Neural cell (in vitro differentiated cells): ENCODE data around the gene P2RX4. TPM values are rescaled to one million over a fixed set of nuclear protein-coding genes. Genes with fewer than 3 reads are reported as not detected.

Experiments used
- H2AFZ ChIP-seq: fragments of 200-600, 300-800 bp; sonication (generic), shearing (Covaris generic); 2 replicates; pipeline ENCODE4 v1.6.0; 2014; ENCODE audit warnings: low read depth, mild to moderate bottlenecking, antibody characterized with exemption, low read length, moderate library complexity
- H3F3A ChIP-seq: fragments of 200-600 bp; shearing (Covaris generic); 2 replicates; pipeline ENCODE4 v1.6.1; 2016; ENCODE audit warnings: mild to moderate bottlenecking, moderate library complexity, mixed read lengths, antibody characterized with exemption, low read length; ENCODE audit not compliant: insufficient read depth, poor library complexity, severe bottlenecking
- H3K27ac ChIP-seq: fragments of 200-600, 300-800 bp; sonication (generic), shearing (Covaris generic); 2 replicates; pipeline ENCODE4 v1.5.1; 2014; ENCODE audit warnings: mild to moderate bottlenecking, low read length, moderate library complexity
- H3K27me3 ChIP-seq: fragments of 300-800, 200-600 bp; sonication (generic), shearing (Covaris generic); 2 replicates; pipeline ENCODE4 v1.6.0; 2014; ENCODE audit warnings: mild to moderate bottlenecking, low read depth, low read length, moderate library complexity; ENCODE audit not compliant: insufficient read depth
- H3K36me3 ChIP-seq: fragments of 300-800, 200-600 bp; sonication (generic), shearing (Covaris generic); 2 replicates; pipeline ENCODE4 v1.5.1; 2014; ENCODE audit warnings: mild to moderate bottlenecking, antibody characterized with exemption, low read length, moderate library complexity; ENCODE audit not compliant: insufficient read depth
- H3K4me2 ChIP-seq: fragments of 300-800, 200-600 bp; sonication (generic), shearing (Covaris generic); 2 replicates; pipeline ENCODE4 v1.6.0; 2014; ENCODE audit warnings: mild to moderate bottlenecking, low read length
- H3K4me3 ChIP-seq: fragments of 300-800, 200-600 bp; sonication (generic), shearing (Covaris generic); 2 replicates; pipeline ENCODE4 v1.5.1; 2014; ENCODE audit warnings: mild to moderate bottlenecking, low read length, moderate library complexity
- H3K79me2 ChIP-seq: fragments of 200-600 bp; shearing (Covaris generic); replicated peaks from 2 replicates; pipeline ENCODE4 v1.6.0; 2014; ENCODE audit warnings: mild to moderate bottlenecking, low read length, moderate library complexity; ENCODE audit not compliant: insufficient read depth
- H3K9ac ChIP-seq: fragments of 300-800, 200-600 bp; sonication (generic), shearing (Covaris generic); 2 replicates; pipeline ENCODE4 v1.6.1; 2016; ENCODE audit warnings: mild to moderate bottlenecking, low read length, mixed read lengths
- H3K9me2 ChIP-seq: fragments of 200-600 bp; shearing (Covaris generic); 2 replicates; pipeline ENCODE4 v1.6.1; 2016; ENCODE audit warnings: mild to moderate bottlenecking, low read length, mixed read lengths; ENCODE audit not compliant: insufficient read depth
- H3K9me3 ChIP-seq: fragments of 200-600, 300-800 bp; sonication (generic), shearing (Covaris generic); 2 replicates; pipeline ENCODE4 v1.6.1; 2016; ENCODE audit warnings: mild to moderate bottlenecking, mixed run types, low read length, moderate library complexity, mixed read lengths
- H4K20me1 ChIP-seq: fragments of 200-600 bp; shearing (Covaris generic); 2 replicates; pipeline ENCODE4 v1.6.1; 2016; ENCODE audit warnings: mild to moderate bottlenecking, mixed run types; ENCODE audit not compliant: insufficient read depth
- EP300 ChIP-seq: fragments of 450-650 bp; conservative IDR thresholded peaks from 2 replicates; pipeline ENCODE4 v1.6.1; 2014; ENCODE audit warnings: antibody characterized with exemption, mild to moderate bottlenecking, moderate library complexity; ENCODE audit not compliant: poor library complexity, severe bottlenecking
- EZH2 ChIP-seq: fragments of 200-600, 300-800 bp; shearing (Covaris generic), sonication (generic); IDR thresholded peaks from 2 replicates; pipeline ENCODE4 v1.6.1; 2014; ENCODE audit warnings: antibody characterized with exemption, low read length, borderline replicate concordance, mild to moderate bottlenecking; ENCODE audit not compliant: insufficient read depth, poor library complexity, severe bottlenecking
- MXI1 ChIP-seq: fragments of 450-650 bp; conservative IDR thresholded peaks from 2 replicates; pipeline ENCODE4 v1.6.1; 2014; ENCODE audit warnings: antibody characterized with exemption, mild to moderate bottlenecking; ENCODE audit not compliant: poor library complexity, severe bottlenecking
- POLR2AphosphoS5 ChIP-seq: IDR thresholded peaks from 2 replicates; pipeline ENCODE4 v1.6.1; 2012
- RAD21 ChIP-seq: fragments of 450-650 bp; conservative IDR thresholded peaks from 2 replicates; pipeline ENCODE4 v1.6.1; 2014; ENCODE audit warnings: antibody characterized with exemption, mild to moderate bottlenecking, moderate library complexity
- SMC3 ChIP-seq: fragments of 450-650 bp; conservative IDR thresholded peaks from 2 replicates; pipeline ENCODE4 v1.6.1; 2014; ENCODE audit warnings: antibody characterized with exemption, mild to moderate bottlenecking, moderate library complexity; ENCODE audit not compliant: poor library complexity
- TAF1 ChIP-seq: IDR thresholded peaks from 2 replicates; pipeline ENCODE4 v1.6.1; 2012; ENCODE audit warnings: low read depth
- polyA plus RNA-seq: library from polyadenylated mRNA; depleted of rRNA; stranded (reverse); fragments of >200 nt; gene quantifications from 2 replicates; pipeline ENCODE4 v1.2.3, GENCODE V29; 2014
- TF ChIP-seq, protein P1 (sequence below): IDR thresholded peaks from 2 replicates; pipeline ENCODE4 v1.6.1; 2012; ENCODE audit warnings: borderline replicate concordance
- TF ChIP-seq, protein P2 (sequence below): fragments of 450-650 bp; IDR thresholded peaks from 2 replicates; pipeline ENCODE4 v1.5.1; 2014; ENCODE audit warnings: antibody characterized with exemption, mild to moderate bottlenecking, moderate library complexity; ENCODE audit not compliant: poor library complexity, severe bottlenecking

The P2RX4 gene
- polyA plus RNA-seq, 1 donor from 2014 or later: 5.8 TPM

DNA sequence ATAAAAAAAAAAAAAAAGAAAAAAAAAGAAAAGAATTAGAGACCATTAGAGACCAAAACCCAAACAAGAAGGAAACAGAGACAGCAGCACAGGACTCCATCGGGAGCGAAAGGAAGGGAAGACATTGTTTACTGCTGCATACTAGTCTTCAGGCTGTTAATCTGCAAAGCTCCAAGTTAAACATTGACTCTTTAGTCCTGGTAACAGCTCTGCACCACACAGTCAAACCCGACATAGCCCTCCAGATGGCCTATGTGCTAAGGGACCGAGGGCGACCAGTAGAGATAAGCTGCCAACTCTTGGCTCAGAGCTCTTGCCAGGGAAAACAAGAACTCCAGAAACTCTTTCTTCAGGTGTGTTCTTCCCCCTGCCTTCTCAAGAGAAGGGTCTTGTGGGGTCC lies 7.8 kb downstream of the P2RX4 start:
- Histone ChIP-seq H3K4me2 (no peak overlapping the region), H3K9me3 (no peaks in the 10 kb centered on the region), H2AFZ (no peak overlapping the region), H3F3A (no peaks in the 10 kb centered on the region), H3K4me3 (no peak overlapping the region), H3K27me3 (no peaks in the 10 kb centered on the region), H3K36me3 (no peaks in the 10 kb centered on the region), H4K20me1 (no peaks in the 10 kb centered on the region), H3K9me2 (no peaks in the 10 kb centered on the region), H3K79me2 (no peaks in the 10 kb centered on the region), H3K9ac (no peak overlapping the region), H3K27ac (no peak overlapping the region)
- no peak for TF ChIP-seq EP300
- TF ChIP-seq EZH2: no peak
- TF ChIP-seq TAF1: no peak
- TF ChIP-seq MXI1: no peak
- TF ChIP-seq, protein P1, sequence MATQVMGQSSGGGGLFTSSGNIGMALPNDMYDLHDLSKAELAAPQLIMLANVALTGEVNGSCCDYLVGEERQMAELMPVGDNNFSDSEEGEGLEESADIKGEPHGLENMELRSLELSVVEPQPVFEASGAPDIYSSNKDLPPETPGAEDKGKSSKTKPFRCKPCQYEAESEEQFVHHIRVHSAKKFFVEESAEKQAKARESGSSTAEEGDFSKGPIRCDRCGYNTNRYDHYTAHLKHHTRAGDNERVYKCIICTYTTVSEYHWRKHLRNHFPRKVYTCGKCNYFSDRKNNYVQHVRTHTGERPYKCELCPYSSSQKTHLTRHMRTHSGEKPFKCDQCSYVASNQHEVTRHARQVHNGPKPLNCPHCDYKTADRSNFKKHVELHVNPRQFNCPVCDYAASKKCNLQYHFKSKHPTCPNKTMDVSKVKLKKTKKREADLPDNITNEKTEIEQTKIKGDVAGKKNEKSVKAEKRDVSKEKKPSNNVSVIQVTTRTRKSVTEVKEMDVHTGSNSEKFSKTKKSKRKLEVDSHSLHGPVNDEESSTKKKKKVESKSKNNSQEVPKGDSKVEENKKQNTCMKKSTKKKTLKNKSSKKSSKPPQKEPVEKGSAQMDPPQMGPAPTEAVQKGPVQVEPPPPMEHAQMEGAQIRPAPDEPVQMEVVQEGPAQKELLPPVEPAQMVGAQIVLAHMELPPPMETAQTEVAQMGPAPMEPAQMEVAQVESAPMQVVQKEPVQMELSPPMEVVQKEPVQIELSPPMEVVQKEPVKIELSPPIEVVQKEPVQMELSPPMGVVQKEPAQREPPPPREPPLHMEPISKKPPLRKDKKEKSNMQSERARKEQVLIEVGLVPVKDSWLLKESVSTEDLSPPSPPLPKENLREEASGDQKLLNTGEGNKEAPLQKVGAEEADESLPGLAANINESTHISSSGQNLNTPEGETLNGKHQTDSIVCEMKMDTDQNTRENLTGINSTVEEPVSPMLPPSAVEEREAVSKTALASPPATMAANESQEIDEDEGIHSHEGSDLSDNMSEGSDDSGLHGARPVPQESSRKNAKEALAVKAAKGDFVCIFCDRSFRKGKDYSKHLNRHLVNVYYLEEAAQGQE: no peak
- no peak for TF ChIP-seq POLR2AphosphoS5
- no peak for TF ChIP-seq SMC3
- TF ChIP-seq, protein P2, sequence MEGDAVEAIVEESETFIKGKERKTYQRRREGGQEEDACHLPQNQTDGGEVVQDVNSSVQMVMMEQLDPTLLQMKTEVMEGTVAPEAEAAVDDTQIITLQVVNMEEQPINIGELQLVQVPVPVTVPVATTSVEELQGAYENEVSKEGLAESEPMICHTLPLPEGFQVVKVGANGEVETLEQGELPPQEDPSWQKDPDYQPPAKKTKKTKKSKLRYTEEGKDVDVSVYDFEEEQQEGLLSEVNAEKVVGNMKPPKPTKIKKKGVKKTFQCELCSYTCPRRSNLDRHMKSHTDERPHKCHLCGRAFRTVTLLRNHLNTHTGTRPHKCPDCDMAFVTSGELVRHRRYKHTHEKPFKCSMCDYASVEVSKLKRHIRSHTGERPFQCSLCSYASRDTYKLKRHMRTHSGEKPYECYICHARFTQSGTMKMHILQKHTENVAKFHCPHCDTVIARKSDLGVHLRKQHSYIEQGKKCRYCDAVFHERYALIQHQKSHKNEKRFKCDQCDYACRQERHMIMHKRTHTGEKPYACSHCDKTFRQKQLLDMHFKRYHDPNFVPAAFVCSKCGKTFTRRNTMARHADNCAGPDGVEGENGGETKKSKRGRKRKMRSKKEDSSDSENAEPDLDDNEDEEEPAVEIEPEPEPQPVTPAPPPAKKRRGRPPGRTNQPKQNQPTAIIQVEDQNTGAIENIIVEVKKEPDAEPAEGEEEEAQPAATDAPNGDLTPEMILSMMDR: no peak
- no peak for TF ChIP-seq RAD21

DNA sequence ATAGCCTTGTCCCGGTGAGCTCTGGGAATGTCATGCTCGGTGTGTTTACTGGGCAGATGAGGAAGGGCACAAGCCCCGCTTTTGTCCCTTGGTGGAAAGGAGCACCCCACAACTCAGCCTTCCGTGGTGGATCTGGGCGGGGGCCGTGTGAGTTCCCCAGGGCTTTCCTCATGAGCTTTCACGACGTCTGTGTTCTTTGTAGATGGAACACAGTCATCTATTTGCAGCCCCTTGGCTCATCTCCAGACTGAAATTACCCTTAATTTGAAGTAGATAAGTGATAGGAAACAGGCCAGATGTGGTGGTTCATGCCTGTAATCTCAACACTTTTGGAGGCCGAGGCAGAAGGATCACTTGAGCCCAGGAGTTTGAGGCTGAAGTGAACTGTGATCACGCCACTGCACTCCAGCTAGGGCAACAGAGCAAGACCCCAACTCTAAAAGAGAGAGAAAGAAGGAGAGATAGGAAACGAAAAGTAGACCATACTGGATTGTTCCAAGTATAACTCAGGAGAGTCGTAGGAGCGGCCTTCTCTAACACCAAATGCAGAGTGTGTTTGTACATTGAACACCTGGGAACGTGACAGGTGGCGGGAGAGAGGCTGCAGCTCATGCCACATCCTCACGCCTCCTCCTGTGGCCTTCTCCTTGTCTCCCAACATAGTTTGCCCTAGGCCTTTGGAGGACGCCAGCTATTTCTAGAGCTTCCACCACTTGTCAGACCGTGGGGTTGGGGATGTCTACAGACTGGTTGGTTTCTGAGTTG lies 8.8 kb downstream of the P2RX4 start:
- no peaks in the 10 kb centered on the region for H3K9me2 ChIP-seq
- H3K36me3 ChIP-seq: no peaks in the 10 kb centered on the region
- no peak overlapping the region for H3K4me2 ChIP-seq
- H3K27ac ChIP-seq: no peak overlapping the region
- no peak overlapping the region for H2AFZ ChIP-seq
- H3K4me3 ChIP-seq: no peak overlapping the region
- H3K27me3 ChIP-seq: no peaks in the 10 kb centered on the region
- no peak overlapping the region for H3K9ac ChIP-seq
- no peaks in the 10 kb centered on the region for H3F3A ChIP-seq
- no peaks in the 10 kb centered on the region for H3K79me2 ChIP-seq
- no peak for TF ChIP-seq EP300
- TF ChIP-seq RAD21: no peak
- no peak for TF ChIP-seq SMC3
- H3K9me3 ChIP-seq: no peaks in the 10 kb centered on the region
- no peaks in the 10 kb centered on the region for H4K20me1 ChIP-seq
